Measurements from ENCODE around the gene RAB3C.

Gene RAB3C

DNA sequence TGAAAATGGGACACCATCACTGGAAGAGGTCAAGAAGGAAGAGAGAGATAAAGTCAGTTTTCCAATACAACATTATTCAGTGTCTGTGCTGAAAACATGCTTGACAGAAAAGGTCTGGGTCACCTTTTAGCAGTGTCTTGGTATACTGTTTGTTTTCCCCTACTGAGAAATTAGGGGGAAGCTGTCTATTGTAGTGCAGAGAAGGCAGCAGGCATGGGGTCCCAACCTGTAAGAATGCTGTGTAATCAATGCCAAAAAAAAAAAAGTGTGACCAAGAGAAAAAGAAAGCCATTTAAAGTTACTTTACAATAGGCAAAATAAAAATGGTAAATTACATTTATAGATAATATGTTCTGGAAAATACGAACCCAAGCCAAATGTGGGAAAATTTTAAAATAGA, 139.3 kb downstream of the RAB3C start:
- ChIA-PET POLR2A (no interaction called here), CTCF (no interaction called here)
- TF ChIP-seq BHLHE40 (IDR thresholded peaks at IDR 0.05; ENCODE audit: borderline replicate concordance) (no peak), FOXK2 (IDR thresholded peaks at IDR 0.05) (no peak), ARNT (IDR thresholded peaks at IDR 0.05) (no peak), SUZ12 (IDR thresholded peaks at IDR 0.05) (no peak), L3MBTL2 (conservative IDR thresholded peaks at IDR 0.05) (no peak), NFRKB (IDR thresholded peaks at IDR 0.05) (no peak), LEF1 (IDR thresholded peaks at IDR 0.05; ENCODE audit: borderline replicate concordance) (no peak), TARDBP (IDR thresholded peaks at IDR 0.05) (no peak), ELF4 (IDR thresholded peaks at IDR 0.05) (no peak), ZNF384 (IDR thresholded peaks at IDR 0.05) (no peak), HDGF (IDR thresholded peaks at IDR 0.05; ENCODE audit: borderline replicate concordance) (no peak)
- no peak for DNase-seq (ENCODE audit: extremely low spot score)

DNA sequence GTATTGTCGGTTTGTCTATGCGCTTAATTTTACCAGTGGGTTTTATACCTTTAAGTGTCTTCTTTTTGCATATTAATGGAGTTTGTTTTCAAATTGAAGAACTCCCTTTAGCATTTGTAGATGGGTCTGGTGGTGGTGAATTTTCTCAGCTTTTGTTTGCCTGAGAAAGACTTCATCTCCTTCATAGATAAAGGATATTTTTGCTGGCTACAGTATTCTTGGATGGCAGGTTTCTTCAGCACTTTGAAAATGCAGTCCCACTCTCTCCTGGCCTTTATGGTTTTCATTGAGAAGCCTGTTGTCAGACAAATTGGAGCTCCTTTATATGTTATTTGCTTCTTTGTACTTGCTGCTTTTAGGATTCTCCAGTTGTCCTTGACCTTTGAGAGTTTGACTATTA, 142.1 kb downstream of the RAB3C start:
- ChIA-PET CTCF (no interaction called here), POLR2A (no interaction called here)
- DNase-seq (ENCODE audit: extremely low spot score), result no peak
- no peak for TF ChIP-seq ELF4 (IDR thresholded peaks at IDR 0.05)
- TF ChIP-seq LEF1 (IDR thresholded peaks at IDR 0.05; ENCODE audit: borderline replicate concordance), result no peak
- TF ChIP-seq SP1 (IDR thresholded peaks at IDR 0.05), result no peak
- TF ChIP-seq FOXM1 (IDR thresholded peaks at IDR 0.05; ENCODE audit: borderline replicate concordance), result no peak
- no peak for TF ChIP-seq SUZ12 (IDR thresholded peaks at IDR 0.05)
- TF ChIP-seq ARNT (IDR thresholded peaks at IDR 0.05), result no peak
- no peak for TF ChIP-seq BHLHE40 (IDR thresholded peaks at IDR 0.05; ENCODE audit: borderline replicate concordance)
- TF ChIP-seq FOXK2 (IDR thresholded peaks at IDR 0.05), result no peak
- TF ChIP-seq L3MBTL2 (conservative IDR thresholded peaks at IDR 0.05), result no peak
- no peak for TF ChIP-seq FOXA1 (IDR thresholded peaks at IDR 0.05)
- TF ChIP-seq, protein P1, sequence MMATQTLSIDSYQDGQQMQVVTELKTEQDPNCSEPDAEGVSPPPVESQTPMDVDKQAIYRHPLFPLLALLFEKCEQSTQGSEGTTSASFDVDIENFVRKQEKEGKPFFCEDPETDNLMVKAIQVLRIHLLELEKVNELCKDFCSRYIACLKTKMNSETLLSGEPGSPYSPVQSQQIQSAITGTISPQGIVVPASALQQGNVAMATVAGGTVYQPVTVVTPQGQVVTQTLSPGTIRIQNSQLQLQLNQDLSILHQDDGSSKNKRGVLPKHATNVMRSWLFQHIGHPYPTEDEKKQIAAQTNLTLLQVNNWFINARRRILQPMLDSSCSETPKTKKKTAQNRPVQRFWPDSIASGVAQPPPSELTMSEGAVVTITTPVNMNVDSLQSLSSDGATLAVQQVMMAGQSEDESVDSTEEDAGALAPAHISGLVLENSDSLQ (IDR thresholded peaks at IDR 0.05), result no peak
- TF ChIP-seq ZNF384 (IDR thresholded peaks at IDR 0.05), result no peak
- TF ChIP-seq TARDBP (IDR thresholded peaks at IDR 0.05), result no peak
- no peak for TF ChIP-seq CTBP1 (IDR thresholded peaks at IDR 0.05; ENCODE audit: borderline replicate concordance)

DNA sequence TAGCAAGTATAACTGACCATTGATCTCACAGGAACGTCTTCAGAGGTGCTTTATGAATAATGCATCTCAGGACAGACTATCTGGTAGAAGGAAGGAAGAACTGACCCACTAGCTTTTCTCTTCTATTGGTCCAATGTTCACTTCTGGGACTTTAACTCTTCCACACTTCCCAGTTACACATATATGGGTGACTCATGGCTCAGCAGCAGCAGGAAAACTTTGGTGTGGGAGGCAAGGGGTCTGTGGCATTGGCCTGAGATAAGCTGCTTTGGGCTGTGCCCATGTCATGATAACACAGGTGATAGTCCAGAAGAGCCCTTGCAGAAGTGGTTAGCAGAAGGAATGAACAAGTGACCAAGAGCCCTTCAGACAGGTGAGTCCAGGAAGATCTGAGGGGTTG, 148.8 kb downstream of the RAB3C start:
- no peak for DNase-seq (ENCODE audit: extremely low spot score)
- ChIA-PET POLR2A (no interaction called here), CTCF (no interaction called here)
- TF ChIP-seq NFRKB (IDR thresholded peaks at IDR 0.05) (no peak), FOXM1 (IDR thresholded peaks at IDR 0.05; ENCODE audit: borderline replicate concordance) (no peak), L3MBTL2 (conservative IDR thresholded peaks at IDR 0.05) (no peak), TARDBP (IDR thresholded peaks at IDR 0.05) (no peak), LEF1 (IDR thresholded peaks at IDR 0.05; ENCODE audit: borderline replicate concordance) (no peak), BHLHE40 (IDR thresholded peaks at IDR 0.05; ENCODE audit: borderline replicate concordance) (no peak), HDGF (IDR thresholded peaks at IDR 0.05; ENCODE audit: borderline replicate concordance) (no peak), ZNF384 (IDR thresholded peaks at IDR 0.05) (no peak), FOXK2 (IDR thresholded peaks at IDR 0.05) (no peak)
- TF ChIP-seq, protein P1 (IDR thresholded peaks at IDR 0.05), result no peak

DNA sequence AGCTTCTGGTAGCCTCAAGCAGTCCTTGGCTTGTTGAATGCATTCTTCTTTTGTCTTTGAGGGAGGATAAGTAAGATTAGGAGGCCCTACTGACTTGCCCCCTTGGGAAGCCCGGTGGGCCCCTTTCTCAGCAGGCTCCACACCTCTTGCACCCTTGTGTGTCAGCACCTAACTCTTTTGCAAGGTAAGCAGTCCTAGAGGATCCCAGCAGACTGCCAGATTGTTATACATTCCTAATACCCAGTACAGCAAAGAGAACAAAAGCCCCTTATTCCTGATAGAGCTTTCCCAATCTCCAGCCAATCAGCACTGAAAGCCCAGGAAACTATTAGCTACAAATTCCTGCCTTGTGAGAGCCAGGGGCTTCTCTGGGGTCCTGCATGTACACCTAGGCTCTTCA, 152.8 kb downstream of the RAB3C start:
- no peak for DNase-seq (ENCODE audit: extremely low spot score)
- ChIA-PET POLR2A (no interaction called here), CTCF (no interaction called here)
- TF ChIP-seq ELF4 (IDR thresholded peaks at IDR 0.05), result no peak
- no peak for TF ChIP-seq FOXA1 (IDR thresholded peaks at IDR 0.05)
- TF ChIP-seq TARDBP (IDR thresholded peaks at IDR 0.05), result no peak
- TF ChIP-seq CTBP1 (IDR thresholded peaks at IDR 0.05; ENCODE audit: borderline replicate concordance), result no peak
- no peak for TF ChIP-seq SUZ12 (IDR thresholded peaks at IDR 0.05)
- TF ChIP-seq, protein P1 (IDR thresholded peaks at IDR 0.05), result no peak
- no peak for TF ChIP-seq L3MBTL2 (conservative IDR thresholded peaks at IDR 0.05)
- no peak for TF ChIP-seq NFRKB (IDR thresholded peaks at IDR 0.05)
- no peak for TF ChIP-seq HDGF (IDR thresholded peaks at IDR 0.05; ENCODE audit: borderline replicate concordance)
- TF ChIP-seq ZNF384 (IDR thresholded peaks at IDR 0.05), result no peak
- no peak for TF ChIP-seq SP1 (IDR thresholded peaks at IDR 0.05)
- no peak for TF ChIP-seq BHLHE40 (IDR thresholded peaks at IDR 0.05; ENCODE audit: borderline replicate concordance)
- TF ChIP-seq FOXM1 (IDR thresholded peaks at IDR 0.05; ENCODE audit: borderline replicate concordance), result no peak
- TF ChIP-seq ARNT (IDR thresholded peaks at IDR 0.05), result no peak
- TF ChIP-seq FOXK2 (IDR thresholded peaks at IDR 0.05), result no peak

DNA sequence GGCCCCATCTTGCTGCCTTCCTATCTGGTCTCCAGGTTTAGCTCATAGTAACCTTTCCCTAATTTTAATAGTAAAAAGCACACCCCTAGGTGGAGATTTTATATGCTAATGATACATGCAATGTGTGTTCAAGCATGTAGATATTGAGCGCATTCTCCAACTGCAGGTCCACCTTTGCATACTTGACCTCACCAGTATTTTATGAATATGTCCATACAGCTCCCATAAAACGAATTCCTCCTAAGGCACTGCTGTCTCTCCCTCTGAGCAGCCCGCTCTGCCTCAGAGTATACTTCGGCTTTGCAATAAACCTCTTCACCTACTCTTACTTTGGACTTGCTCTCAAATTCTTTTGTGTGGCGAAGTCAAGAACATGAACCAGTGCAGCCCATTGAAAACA, 153.3 kb downstream of the RAB3C start:
- no peak for TF ChIP-seq ZNF384 (IDR thresholded peaks at IDR 0.05)
- no peak for TF ChIP-seq L3MBTL2 (conservative IDR thresholded peaks at IDR 0.05)
- TF ChIP-seq CTBP1 (IDR thresholded peaks at IDR 0.05; ENCODE audit: borderline replicate concordance), result no peak
- no peak for TF ChIP-seq FOXK2 (IDR thresholded peaks at IDR 0.05)
- no peak for TF ChIP-seq NFRKB (IDR thresholded peaks at IDR 0.05)
- TF ChIP-seq TARDBP (IDR thresholded peaks at IDR 0.05), result no peak
- TF ChIP-seq LEF1 (IDR thresholded peaks at IDR 0.05; ENCODE audit: borderline replicate concordance), result no peak
- TF ChIP-seq FOXA1 (IDR thresholded peaks at IDR 0.05), result no peak
- TF ChIP-seq HDGF (IDR thresholded peaks at IDR 0.05; ENCODE audit: borderline replicate concordance), result no peak
- TF ChIP-seq SP1 (IDR thresholded peaks at IDR 0.05), result no peak
- TF ChIP-seq FOXM1 (IDR thresholded peaks at IDR 0.05; ENCODE audit: borderline replicate concordance), result no peak
- no peak for DNase-seq (ENCODE audit: extremely low spot score)
- ChIA-PET CTCF (no interaction called here), POLR2A (no interaction called here)

DNA sequence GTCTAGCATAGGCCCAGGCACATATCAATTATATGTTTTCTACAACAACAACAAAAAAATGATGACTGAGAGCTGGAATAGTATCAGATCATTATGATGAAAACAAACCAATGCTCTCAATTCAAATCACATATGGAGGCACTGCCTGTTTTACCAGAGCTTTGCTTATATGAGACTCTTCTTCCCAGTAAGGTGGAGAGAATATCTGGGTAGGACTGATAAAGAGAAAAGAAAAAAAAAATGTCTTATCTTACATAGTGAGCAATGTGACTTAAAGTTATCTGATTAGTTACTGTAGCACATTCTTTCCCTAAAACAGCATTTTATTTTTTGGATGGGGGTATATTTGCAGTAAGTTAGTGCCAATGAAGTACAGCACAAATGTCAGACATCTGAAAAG, 154.8 kb downstream of the RAB3C start:
- TF ChIP-seq L3MBTL2 (conservative IDR thresholded peaks at IDR 0.05), result no peak
- no peak for TF ChIP-seq ZNF384 (IDR thresholded peaks at IDR 0.05)
- TF ChIP-seq ELF4 (IDR thresholded peaks at IDR 0.05), result no peak
- TF ChIP-seq HDGF (IDR thresholded peaks at IDR 0.05; ENCODE audit: borderline replicate concordance), result no peak
- TF ChIP-seq, protein P1 (IDR thresholded peaks at IDR 0.05), result no peak
- TF ChIP-seq ARNT (IDR thresholded peaks at IDR 0.05), result no peak
- TF ChIP-seq CTBP1 (IDR thresholded peaks at IDR 0.05; ENCODE audit: borderline replicate concordance), result no peak
- no peak for TF ChIP-seq FOXK2 (IDR thresholded peaks at IDR 0.05)
- TF ChIP-seq FOXA1 (IDR thresholded peaks at IDR 0.05), result no peak
- TF ChIP-seq LEF1 (IDR thresholded peaks at IDR 0.05; ENCODE audit: borderline replicate concordance), result no peak
- TF ChIP-seq NFRKB (IDR thresholded peaks at IDR 0.05), result no peak
- no peak for TF ChIP-seq TARDBP (IDR thresholded peaks at IDR 0.05)
- no peak for TF ChIP-seq FOXM1 (IDR thresholded peaks at IDR 0.05; ENCODE audit: borderline replicate concordance)
- TF ChIP-seq SP1 (IDR thresholded peaks at IDR 0.05), result no peak
- no peak for TF ChIP-seq SUZ12 (IDR thresholded peaks at IDR 0.05)
- TF ChIP-seq BHLHE40 (IDR thresholded peaks at IDR 0.05; ENCODE audit: borderline replicate concordance), result no peak
- DNase-seq (ENCODE audit: extremely low spot score), result no peak
- CTCF ChIA-PET, result no interaction called here
- POLR2A ChIA-PET, result no interaction called here

All from HEK293T (cell line).